SH-SY5Y (cell line): ENCODE data around the gene CCDC200.

ENCODE experiments used
- GATA2 ChIP-seq: IDR thresholded peaks from 2 replicates; pipeline ENCODE4 v1.6.1; 2011; ENCODE audit warnings: mild to moderate bottlenecking, low read depth, low read length
- GATA3 ChIP-seq: IDR thresholded peaks from 2 replicates; pipeline ENCODE4 v1.6.1; 2011; ENCODE audit warnings: low read depth, mild to moderate bottlenecking, low read length, moderate library complexity

CCDC200 gene

GRCh38 chr17:43212641-43213490, 15.6 kb downstream of the CCDC200 start:
- TF ChIP-seq GATA2 (no peak), GATA3 (no peak)

- no peak for TF ChIP-seq GATA3
Measured at GRCh38 chr17:43211480-43212402, 16.7 kb downstream of the CCDC200 start, which contains the start of gene TMEM106A. TSS of gene TMEM106A (plus strand) at chr17:43211875. CDS start at chr17:43213042, 1,167 bp downstream.

GRCh38 chr17:43211123-43211479, 17.3 kb downstream of the CCDC200 start:
- TF ChIP-seq GATA3 (no peak), GATA2 (no peak)

GRCh38 chr17:43210576-43210975, 17.8 kb downstream of the CCDC200 start:
- TF ChIP-seq GATA3 (no peak), GATA2 (no peak)

GRCh38 chr17:43200127-43200526, 28.3 kb downstream of the CCDC200 start:
- TF ChIP-seq GATA2 (no peak), GATA3 (no peak)

GRCh38 chr17:43199633-43200032, 28.8 kb downstream of the CCDC200 start:
- TF ChIP-seq GATA2, result no peak
- TF ChIP-seq GATA3, result no peak

GRCh38 chr17:43193251-43193650, 35.2 kb downstream of the CCDC200 start:
- TF ChIP-seq GATA2 (no peak), GATA3 (no peak)

GRCh38 chr17:43183921-43184320, 44.5 kb downstream of the CCDC200 start:
- TF ChIP-seq GATA2, result no peak
- TF ChIP-seq GATA3, result no peak

- TF ChIP-seq GATA3 (no peak), GATA2 (no peak)
Measured at GRCh38 chr17:43176119-43176570, 52.3 kb downstream of the CCDC200 start.

GRCh38 chr17:43175213-43176118, 53.0 kb downstream of the CCDC200 start:
- TF ChIP-seq GATA3, result no peak
- no peak for TF ChIP-seq GATA2

- no peak for TF ChIP-seq GATA3
- TF ChIP-seq GATA2, result no peak
Measured at GRCh38 chr17:43171586-43172487, 56.6 kb downstream of the CCDC200 start.
